Omental fat pad (tissue), 4 donors: ENCODE measurements around the gene ITGA6. TPM values are rescaled to one million over a fixed set of nuclear protein-coding genes. Genes with fewer than 3 reads are reported as not detected.

Experiments
- ATAC-seq: fragments of 150-250 bp; one replicate; pipeline ENCODE4 v1.9.1; 2016; ENCODE audit warnings: mild to moderate bottlenecking, moderate library complexity; ENCODE audit not compliant: low FRiP score
- DNase-seq: peaks from one replicate; pipeline ENCODE4 v3.0.0-alpha.2; 2019; ENCODE audit warnings: low spot score
- CTCF ChIP-seq, 3 donors: fragments of 450-650 bp; IDR thresholded peaks; one replicate each; pipeline ENCODE4 v1.5.1; 2016 to 2017; ENCODE audit warnings: antibody characterized with exemption in 3 of 3, mild to moderate bottlenecking in 3 of 3, moderate library complexity in 2 of 3
- total RNA-seq, 4 donors: library from RNA; depleted of rRNA; stranded (reverse); fragments of >200 nt; gene quantifications; one replicate each; pipeline ENCODE4 v1.1.0, GENCODE V29; 2016

ITGA6 gene
- total RNA-seq, 4 donors from 2014 or later: 42.3 to 254 (median 93.9) TPM

GRCh38 chr2:172448544-172449267, 21.3 kb downstream of the ITGA6 start:
- ATAC-seq: no peak
- DNase-seq: no peak
- no peak for TF ChIP-seq CTCF (IDR thresholded peaks at IDR 0.05)

GRCh38 chr2:172449911-172450550, 22.6 kb downstream of the ITGA6 start:
- TF ChIP-seq CTCF (IDR thresholded peaks at IDR 0.05): no peak
- ATAC-seq: no peak

GRCh38 chr2:172451923-172452322, 24.5 kb downstream of the ITGA6 start:
- DNase-seq: no peak
- no peak for TF ChIP-seq CTCF (IDR thresholded peaks at IDR 0.05)
- ATAC-seq: no peak

More at GRCh38 chr2:172449911-172450550, 22.6 kb downstream of the ITGA6 start:
- no peak for DNase-seq

GRCh38 chr2:172452845-172453244, 25.5 kb downstream of the ITGA6 start:
- DNase-seq: no peak
- no peak for ATAC-seq

GRCh38 chr2:172454404-172455120, 27.2 kb downstream of the ITGA6 start:
- no peak for TF ChIP-seq CTCF (IDR thresholded peaks at IDR 0.05)
- ATAC-seq: no peak

More at GRCh38 chr2:172452845-172453244, 25.5 kb downstream of the ITGA6 start:
- TF ChIP-seq CTCF (IDR thresholded peaks at IDR 0.05): no peak

GRCh38 chr2:172455121-172455515, 27.7 kb downstream of the ITGA6 start:
- DNase-seq: no peak
- no peak for TF ChIP-seq CTCF (IDR thresholded peaks at IDR 0.05)
- no peak for ATAC-seq

More at GRCh38 chr2:172454404-172455120, 27.2 kb downstream of the ITGA6 start:
- DNase-seq: no peak
